Activated T-cell treated with anti-CD3 and anti-CD28 coated beads, Interleukin-2, amount 50 U/mL, for 72 hours (primary cell): ENCODE results near the gene DIP2C. TPM values are rescaled to one million over a fixed set of nuclear protein-coding genes. Genes with fewer than 3 reads are reported as not detected.

Experiments
- ATAC-seq, 2 donors: fragments of 150-1000 bp; cut with Tn5 transposase; replicated peaks in 1 of 2; 2 replicates each; pipeline ENCODE4 v1.10.0; 2021; ENCODE audit warnings: moderate library complexity in 2 of 2, mild to moderate bottlenecking in 1 of 2
- DNase-seq, 2 donors: peaks; one replicate each; pipeline ENCODE4 v3.0.0; 2021 to 2022; ENCODE audit warnings: mixed read lengths in 1 of 2
- H3K27ac Mint-ChIP-seq: one replicate; pipeline ENCODE4 v1.8.0; 2022; ENCODE audit warnings: mild to moderate bottlenecking, moderate library complexity, mixed read lengths
- H3K27me3 Mint-ChIP-seq: one replicate; pipeline ENCODE4 v1.8.0; 2022; ENCODE audit warnings: low read depth, mixed read lengths
- H3K36me3 Mint-ChIP-seq, 2 donors: one replicate each; pipeline ENCODE4 v1.8.0; 2022; ENCODE audit warnings: mixed read lengths in 2 of 2, mild to moderate bottlenecking in 1 of 2; ENCODE audit not compliant: insufficient read depth in 2 of 2
- H3K4me1 Mint-ChIP-seq: one replicate; pipeline ENCODE4 v1.8.0; 2022; ENCODE audit warnings: low read depth, mixed read lengths
- H3K4me3 Mint-ChIP-seq, 2 donors: one replicate each; pipeline ENCODE4 v1.8.0; 2022; ENCODE audit warnings: mild to moderate bottlenecking in 2 of 2, mixed read lengths in 2 of 2, moderate library complexity in 2 of 2
- H3K9me3 Mint-ChIP-seq, 2 donors: one replicate each; pipeline ENCODE4 v1.8.0; 2022; ENCODE audit warnings: mixed read lengths in 2 of 2
- total RNA-seq, 2 donors: library from RNA; stranded (reverse); gene quantifications; one replicate each; pipeline ENCODE4 v1.2.3, GENCODE V29; 2022

DIP2C gene
- total RNA-seq, 2 donors from 2014 or later = 0.70 to 1.6 TPM

DNA sequence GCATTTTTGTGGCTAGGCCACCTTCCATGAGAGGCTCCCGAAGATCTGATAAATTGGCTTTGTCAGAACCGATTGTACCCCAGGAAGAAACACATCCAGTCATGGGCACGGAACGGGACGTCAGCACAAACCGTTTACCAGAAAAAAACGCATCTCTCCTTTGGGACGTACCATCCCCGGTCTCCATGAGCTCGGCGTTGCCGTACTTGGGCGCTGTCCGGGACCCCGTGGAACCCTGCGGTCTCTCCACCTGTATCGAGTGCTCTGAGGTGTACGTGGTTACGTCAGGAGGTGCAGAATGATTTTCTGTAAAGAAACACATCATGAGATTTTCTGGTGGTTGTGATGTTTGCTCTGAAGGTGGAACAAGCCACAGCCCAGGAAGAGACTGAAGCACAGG lies 270.6 kb downstream of the DIP2C start:
- Mint-ChIP-seq H3K27me3 (no peaks in the 10 kb centered on the region), H3K4me1 (no peaks in the 10 kb centered on the region), H3K36me3 (no peaks in the 10 kb centered on the region), H3K9me3 (no peaks in the 10 kb centered on the region), H3K4me3 (no peak overlapping the region), H3K27ac (no peak overlapping the region)
- DNase-seq (no peak), ATAC-seq (no peak)

DNA sequence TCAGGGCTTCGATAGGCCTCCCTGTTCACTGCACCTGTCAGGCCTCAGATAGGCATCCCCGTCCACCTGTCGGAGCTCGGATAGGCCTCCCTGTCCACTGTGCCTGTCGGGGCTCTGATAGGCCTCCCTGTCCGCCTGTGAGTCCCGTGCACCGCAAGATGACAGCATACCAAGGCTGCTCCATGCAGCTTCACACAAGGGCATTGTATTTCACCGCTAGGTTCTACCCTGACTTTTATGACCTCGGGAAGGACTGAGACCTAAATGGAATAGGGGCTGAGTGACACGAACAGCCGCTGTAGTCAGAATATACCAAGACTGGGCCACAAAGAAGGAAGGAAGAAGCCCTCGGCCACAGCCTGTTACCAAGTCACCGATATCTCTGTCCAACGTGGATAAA lies 271.2 kb downstream of the DIP2C start:
- H3K9me3 Mint-ChIP-seq = no peaks in the 10 kb centered on the region
- DNase-seq = no peak
- H3K4me3 Mint-ChIP-seq = no peak overlapping the region
- H3K4me1 Mint-ChIP-seq = no peaks in the 10 kb centered on the region
- no peak overlapping the region for H3K27ac Mint-ChIP-seq
- H3K36me3 Mint-ChIP-seq = no peaks in the 10 kb centered on the region
- H3K27me3 Mint-ChIP-seq = no peaks in the 10 kb centered on the region
- no peak for ATAC-seq

DNA sequence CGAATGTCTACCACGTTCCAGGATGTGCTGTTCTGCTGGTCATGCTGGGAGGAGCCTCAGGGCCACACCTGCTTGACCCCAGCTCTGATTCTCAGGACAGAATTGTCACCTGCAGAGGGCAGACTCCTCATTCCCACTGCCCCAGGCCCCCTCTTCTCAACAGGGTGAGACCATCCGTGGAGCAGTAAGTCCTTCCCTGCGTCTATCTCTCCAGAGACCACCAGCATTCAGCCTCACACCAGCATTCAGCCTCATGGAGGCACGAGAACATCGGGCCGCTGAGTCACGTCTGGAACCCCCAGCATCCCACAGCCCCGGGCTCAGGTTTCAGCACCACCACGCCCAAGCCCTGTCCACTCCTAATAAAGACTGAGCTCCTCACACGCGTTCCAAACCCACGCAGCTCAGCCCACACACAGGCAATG lies 273.4 kb downstream of the DIP2C start:
- Mint-ChIP-seq H3K4me1 (no peaks in the 10 kb centered on the region), H3K4me3 (no peak overlapping the region), H3K36me3 (no peaks in the 10 kb centered on the region), H3K27me3 (no peaks in the 10 kb centered on the region), H3K27ac (no peak overlapping the region), H3K9me3 (no peaks in the 10 kb centered on the region)
- ATAC-seq = no peak
- no peak for DNase-seq

DNA sequence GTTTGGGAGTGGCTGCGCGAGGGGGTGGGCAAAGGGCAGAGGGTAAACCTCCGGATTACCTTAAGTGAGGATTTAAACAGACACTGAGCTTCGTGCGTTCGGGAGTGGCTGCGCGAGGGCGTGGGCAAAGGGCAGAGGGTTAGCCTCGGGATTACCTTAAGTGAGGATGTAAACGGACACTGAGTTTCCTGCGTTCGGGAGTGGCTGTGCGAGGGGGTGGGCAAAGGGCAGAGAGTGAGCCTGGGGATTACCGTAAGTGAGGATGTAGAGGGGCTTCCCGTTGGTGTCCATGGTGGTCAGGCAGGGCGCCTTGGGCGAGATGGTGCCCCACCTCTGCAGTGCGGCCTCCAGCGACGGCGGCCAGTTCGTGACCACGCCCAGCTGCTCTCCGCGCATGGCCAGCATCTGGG lies 275.8 kb downstream of the DIP2C start:
- H3K4me1 Mint-ChIP-seq = no peaks in the 10 kb centered on the region
- no peaks in the 10 kb centered on the region for H3K36me3 Mint-ChIP-seq
- no peaks in the 10 kb centered on the region for H3K27me3 Mint-ChIP-seq
- H3K27ac Mint-ChIP-seq = no peak overlapping the region
- no peaks in the 10 kb centered on the region for H3K9me3 Mint-ChIP-seq
- H3K4me3 Mint-ChIP-seq = no peak overlapping the region
- ATAC-seq (no peak), DNase-seq (no peak)

DNA sequence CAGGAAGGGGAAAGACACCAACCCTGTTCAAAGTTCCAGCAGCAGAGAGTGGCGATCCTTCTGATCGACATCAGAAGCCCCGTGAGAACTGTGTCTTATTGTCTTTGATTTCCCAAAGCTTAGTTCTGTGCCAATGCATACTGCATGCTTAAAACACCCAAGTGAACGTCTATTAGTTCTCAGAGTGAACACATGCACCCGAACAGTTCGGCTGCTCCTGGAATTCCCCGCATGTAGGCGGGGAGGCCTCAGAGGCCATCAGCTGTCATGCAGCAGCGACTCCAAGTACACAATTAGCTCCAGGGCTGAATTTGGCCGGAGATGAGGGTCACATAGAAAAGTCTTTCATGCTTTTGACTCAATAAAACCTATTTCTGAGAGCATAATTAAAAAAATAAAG lies 277.4 kb downstream of the DIP2C start:
- no peak overlapping the region for H3K4me3 Mint-ChIP-seq
- no peaks in the 10 kb centered on the region for H3K9me3 Mint-ChIP-seq
- ATAC-seq (no peak), DNase-seq (no peak)
- H3K27ac Mint-ChIP-seq = no peak overlapping the region
- H3K27me3 Mint-ChIP-seq = no peaks in the 10 kb centered on the region
- H3K4me1 Mint-ChIP-seq = no peaks in the 10 kb centered on the region
- H3K36me3 Mint-ChIP-seq = no peaks in the 10 kb centered on the region

DNA sequence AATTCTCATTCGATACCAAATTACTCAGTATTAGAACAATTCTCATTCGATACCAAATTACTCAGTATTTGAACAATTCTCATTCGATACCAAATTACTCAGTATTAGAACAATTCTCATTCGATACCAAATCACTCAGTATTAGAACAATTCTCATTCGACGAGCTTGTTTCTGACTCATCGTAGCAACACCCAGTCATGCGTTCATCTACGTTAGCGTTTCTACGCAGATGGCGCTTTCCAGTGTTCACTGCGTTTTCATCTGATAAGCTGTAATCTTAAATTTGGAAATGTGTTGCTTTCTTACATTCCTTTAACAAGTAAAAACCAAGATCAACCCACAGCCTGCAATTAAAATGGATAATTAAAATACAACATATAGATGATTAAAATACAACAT lies 277.9 kb downstream of the DIP2C start:
- no peaks in the 10 kb centered on the region for H3K4me1 Mint-ChIP-seq
- H3K36me3 Mint-ChIP-seq = no peaks in the 10 kb centered on the region
- no peak overlapping the region for H3K27ac Mint-ChIP-seq
- no peaks in the 10 kb centered on the region for H3K9me3 Mint-ChIP-seq
- DNase-seq (no peak), ATAC-seq (no peak)
- H3K4me3 Mint-ChIP-seq = no peak overlapping the region
- H3K27me3 Mint-ChIP-seq = no peaks in the 10 kb centered on the region

DNA sequence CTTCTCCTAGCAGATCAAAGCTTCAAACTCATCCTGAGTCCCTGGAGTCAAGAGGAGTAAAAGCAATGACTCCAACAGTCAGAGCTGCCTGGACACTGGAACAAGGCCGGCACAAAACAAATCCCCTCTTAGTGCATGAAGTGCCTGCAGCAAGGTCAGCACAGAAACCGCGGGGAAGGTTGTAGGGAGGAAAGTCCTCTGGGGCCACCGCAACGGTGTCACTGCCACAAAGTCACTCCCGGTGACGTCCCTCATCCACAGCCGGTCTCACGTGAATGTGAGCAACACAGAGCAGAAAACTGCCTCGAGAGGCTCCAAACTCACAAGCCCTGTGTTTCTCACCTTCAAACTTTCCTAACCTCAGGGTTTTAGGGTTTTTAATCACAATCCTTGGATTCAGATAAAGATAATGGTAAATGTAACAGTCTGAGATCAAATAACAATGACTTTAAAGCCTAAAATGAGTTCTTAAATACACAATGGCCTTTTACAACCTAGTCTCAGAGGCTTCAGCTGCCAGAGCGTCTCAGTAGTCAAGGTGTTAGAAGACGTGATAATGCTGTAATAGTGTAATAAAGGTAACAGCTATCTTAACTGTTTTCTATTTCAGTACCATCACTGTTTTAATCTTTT lies 279.9 kb downstream of the DIP2C start:
- no peaks in the 10 kb centered on the region for H3K36me3 Mint-ChIP-seq
- H3K27me3 Mint-ChIP-seq = no peaks in the 10 kb centered on the region
- no peak for ATAC-seq
- H3K9me3 Mint-ChIP-seq = no peaks in the 10 kb centered on the region
- no peak overlapping the region for H3K4me3 Mint-ChIP-seq
- no peak overlapping the region for H3K27ac Mint-ChIP-seq
- DNase-seq = no peak
- no peaks in the 10 kb centered on the region for H3K4me1 Mint-ChIP-seq

DNA sequence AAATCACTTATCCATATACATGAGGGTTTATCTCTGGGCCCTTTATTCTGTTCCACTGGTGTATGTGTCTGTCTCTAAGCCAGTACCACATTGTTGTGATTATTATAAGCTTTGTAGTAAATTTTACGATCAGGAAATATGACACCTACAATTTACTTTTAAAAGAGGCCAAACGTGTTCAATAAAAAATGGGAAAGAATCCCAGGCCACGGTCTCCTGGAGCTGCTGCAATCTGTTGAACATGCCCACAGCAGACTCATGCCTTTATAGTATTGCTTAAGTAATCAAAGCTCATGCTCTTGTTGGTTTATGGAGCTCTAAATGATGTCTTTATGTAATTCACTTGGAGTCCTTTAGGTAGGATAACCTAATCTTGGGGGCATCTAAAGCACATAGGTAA lies 281.2 kb downstream of the DIP2C start:
- Mint-ChIP-seq H3K27ac (no peak overlapping the region), H3K36me3 (no peaks in the 10 kb centered on the region), H3K9me3 (no peaks in the 10 kb centered on the region), H3K27me3 (no peaks in the 10 kb centered on the region), H3K4me3 (no peak overlapping the region), H3K4me1 (no peaks in the 10 kb centered on the region)
- DNase-seq (no peak), ATAC-seq (no peak)

DNA sequence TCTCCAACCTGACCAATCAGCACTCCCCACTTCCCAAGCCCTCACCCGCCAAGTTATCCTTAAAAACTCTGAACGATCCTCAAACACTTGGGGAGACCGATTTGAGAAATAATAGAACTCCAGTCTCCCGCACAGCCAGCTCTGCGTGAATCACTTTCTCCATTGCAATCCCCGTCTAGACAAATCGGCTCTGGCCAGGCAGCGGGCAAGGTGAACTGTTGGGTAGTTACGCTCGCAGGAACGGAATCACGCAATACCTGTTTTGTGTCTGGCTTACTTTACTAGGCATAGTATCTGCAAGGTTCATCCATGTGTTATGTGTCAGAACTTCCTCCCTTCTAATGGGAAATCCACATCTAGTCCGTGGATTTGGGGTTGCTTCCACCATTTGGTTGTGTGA lies 282.5 kb downstream of the DIP2C start:
- ATAC-seq = no peak
- Mint-ChIP-seq H3K27ac (no peak overlapping the region), H3K4me3 (no peak overlapping the region), H3K27me3 (no peaks in the 10 kb centered on the region), H3K9me3 (no peaks in the 10 kb centered on the region), H3K36me3 (no peaks in the 10 kb centered on the region), H3K4me1 (no peaks in the 10 kb centered on the region)
- DNase-seq = no peak

DNA sequence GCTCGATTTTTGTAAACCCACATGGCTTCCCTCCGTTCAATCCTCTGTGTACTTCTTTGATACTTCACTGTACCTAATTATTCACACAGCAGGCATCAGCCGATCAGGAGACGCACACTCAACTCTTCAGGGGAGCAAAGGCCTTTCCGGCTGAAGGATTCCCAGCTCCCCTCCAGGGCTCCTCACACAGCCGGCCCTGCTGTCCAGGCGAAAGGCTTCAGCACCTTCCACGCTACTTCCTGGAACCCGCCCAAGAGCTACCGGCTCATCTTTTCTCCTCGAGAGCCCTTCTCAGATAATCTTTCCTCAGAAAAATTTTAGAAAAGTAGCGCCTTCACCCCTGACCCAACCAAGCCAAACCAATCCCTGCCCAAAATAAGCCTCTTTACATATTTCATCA lies 283.8 kb downstream of the DIP2C start:
- H3K9me3 Mint-ChIP-seq = no peaks in the 10 kb centered on the region
- no peaks in the 10 kb centered on the region for H3K27me3 Mint-ChIP-seq
- no peaks in the 10 kb centered on the region for H3K36me3 Mint-ChIP-seq
- no peak overlapping the region for H3K27ac Mint-ChIP-seq
- no peaks in the 10 kb centered on the region for H3K4me1 Mint-ChIP-seq
- DNase-seq (no peak), ATAC-seq (no peak)
- H3K4me3 Mint-ChIP-seq = no peak overlapping the region

DNA sequence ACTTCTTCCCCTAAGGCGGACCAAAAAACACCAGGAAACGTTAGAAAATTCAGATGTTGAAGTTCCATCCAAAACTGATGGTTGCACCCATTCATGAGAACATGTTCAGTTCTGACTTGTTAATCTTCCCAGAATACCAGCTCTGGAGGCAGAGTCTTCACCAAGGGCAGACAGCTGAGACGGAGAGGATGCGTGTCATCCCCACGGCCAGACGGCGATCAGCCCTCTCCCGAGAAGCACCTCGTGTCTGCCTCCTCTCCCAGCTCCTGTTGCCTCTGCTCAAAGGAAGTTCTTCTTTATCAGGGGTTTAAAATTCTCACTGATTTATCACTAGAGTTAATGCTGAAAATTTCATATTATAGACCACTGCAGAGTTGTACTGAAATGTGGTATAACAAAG lies 284.5 kb downstream of the DIP2C start:
- Mint-ChIP-seq H3K9me3 (no peaks in the 10 kb centered on the region), H3K4me1 (no peaks in the 10 kb centered on the region)
- no peak for ATAC-seq

DNA sequence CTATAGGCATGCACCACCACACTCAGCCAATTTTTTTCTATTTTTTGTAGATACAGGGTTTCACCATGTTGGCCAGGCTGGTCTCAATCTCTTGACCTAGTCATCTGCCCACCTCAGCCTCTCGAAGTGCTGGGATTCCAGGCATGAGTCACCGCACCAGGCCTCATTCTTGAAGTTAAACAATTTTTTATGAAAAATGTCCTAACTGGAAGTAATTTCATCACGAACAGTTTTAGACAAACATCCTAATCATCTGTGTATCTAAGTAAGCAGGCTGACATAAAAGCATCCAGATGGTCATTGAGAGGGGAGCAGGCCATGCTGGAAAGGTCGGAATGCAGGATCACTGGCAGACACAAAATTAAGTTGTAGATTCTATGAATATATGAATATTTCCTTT lies 285.1 kb downstream of the DIP2C start:
- H3K4me1 Mint-ChIP-seq = no peaks in the 10 kb centered on the region
- no peak overlapping the region for H3K4me3 Mint-ChIP-seq
- no peaks in the 10 kb centered on the region for H3K36me3 Mint-ChIP-seq
- no peak for DNase-seq
- ATAC-seq = no peak
- no peak overlapping the region for H3K27ac Mint-ChIP-seq
- no peaks in the 10 kb centered on the region for H3K9me3 Mint-ChIP-seq
- H3K27me3 Mint-ChIP-seq = no peaks in the 10 kb centered on the region

More for the DNA sequence above, 284.5 kb downstream of the DIP2C start:
- H3K36me3 Mint-ChIP-seq = no peaks in the 10 kb centered on the region
- no peak for DNase-seq
- H3K27me3 Mint-ChIP-seq = no peaks in the 10 kb centered on the region
- no peak overlapping the region for H3K27ac Mint-ChIP-seq
- H3K4me3 Mint-ChIP-seq = no peak overlapping the region

DNA sequence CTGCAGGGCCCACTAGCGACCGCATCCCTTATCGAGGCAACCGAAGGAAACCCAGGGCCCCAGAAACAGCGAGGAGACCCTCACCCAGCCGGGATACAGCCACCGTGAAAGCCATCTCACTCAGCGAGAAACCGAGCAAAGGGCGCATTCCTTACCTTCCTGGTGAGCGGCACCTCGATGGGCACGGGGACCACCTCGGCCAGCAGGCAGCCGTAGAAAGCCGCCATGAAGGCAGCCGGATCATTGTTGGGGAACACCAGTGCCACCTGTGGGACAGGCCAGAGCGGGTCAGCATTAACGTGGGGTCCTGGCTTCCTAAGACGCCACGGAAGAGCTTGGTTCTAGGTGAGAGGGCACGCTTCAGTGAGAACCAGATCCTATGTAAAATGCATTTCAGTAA lies 290.5 kb downstream of the DIP2C start:
- ATAC-seq (no peak), DNase-seq (no peak)
- Mint-ChIP-seq H3K4me3 (no peak overlapping the region), H3K27ac (no peak overlapping the region), H3K9me3 (no peaks in the 10 kb centered on the region), H3K4me1 (no peaks in the 10 kb centered on the region), H3K36me3 (no peaks in the 10 kb centered on the region), H3K27me3 (no peaks in the 10 kb centered on the region)

DNA sequence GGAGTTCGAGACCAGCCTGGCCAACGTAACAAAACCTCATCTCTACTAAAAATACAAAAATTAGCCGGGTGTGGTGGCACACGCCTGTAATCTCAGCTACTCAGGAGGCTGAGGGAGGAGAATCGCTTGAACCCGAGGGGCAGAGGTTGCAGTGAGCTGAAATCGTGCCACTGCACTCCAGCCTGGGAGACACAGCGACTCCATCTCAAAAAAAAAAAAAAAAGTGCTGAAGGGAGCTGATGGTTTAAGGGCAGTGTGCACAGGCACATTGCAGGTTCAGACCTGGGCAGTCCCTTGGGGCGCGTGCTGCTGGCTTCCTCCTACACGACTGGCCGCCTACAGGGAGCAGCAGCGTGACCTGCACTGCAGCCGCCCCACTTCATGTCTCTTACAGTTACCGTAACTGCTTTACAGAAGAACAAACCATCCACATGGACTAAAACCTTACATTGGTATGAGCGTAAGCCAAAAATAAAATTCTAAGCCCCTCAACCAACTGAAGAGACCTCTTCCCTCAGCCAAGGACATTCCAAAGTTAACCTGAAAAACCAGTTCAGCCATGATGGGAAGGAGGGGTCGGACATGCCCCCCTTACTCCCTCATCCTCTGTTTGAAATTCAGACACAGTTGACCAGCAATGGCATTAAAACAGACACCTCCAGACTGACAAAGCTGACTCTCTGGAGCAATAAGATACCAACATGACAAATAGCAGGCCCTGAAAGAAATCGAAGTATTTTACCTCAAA lies 292.0 kb downstream of the DIP2C start:
- DNase-seq (no peak), ATAC-seq (no peak)
- no peaks in the 10 kb centered on the region for H3K4me1 Mint-ChIP-seq
- no peaks in the 10 kb centered on the region for H3K27me3 Mint-ChIP-seq
- H3K27ac Mint-ChIP-seq = no peak overlapping the region
- no peaks in the 10 kb centered on the region for H3K36me3 Mint-ChIP-seq
- no peak overlapping the region for H3K4me3 Mint-ChIP-seq
- no peaks in the 10 kb centered on the region for H3K9me3 Mint-ChIP-seq
